ENCODE data around the gene MSANTD1.

GRCh38 chr4:3225071-3225850, 23.7 kb upstream of the MSANTD1 start:
- TF ChIP-seq CTCF (IDR thresholded peaks at IDR 0.05; ENCODE audit: extremely low read depth in 1 of 2, insufficient read depth in 1 of 2, low read depth in 1 of 2, low read length in 2 of 2) (no peak), POLR2A (IDR thresholded peaks at IDR 0.05; ENCODE audit: low read depth, low read length) (no peak), MYC (IDR thresholded peaks at IDR 0.05; ENCODE audit: low read depth, low read length) (no peak), JUN (IDR thresholded peaks at IDR 0.05; ENCODE audit: borderline replicate concordance, insufficient read depth, insufficient read length, low read depth) (no peak), POLR2AphosphoS5 (IDR thresholded peaks at IDR 0.05; ENCODE audit: insufficient read depth, low read depth, low read length) (no peak), MAX (IDR thresholded peaks at IDR 0.05; ENCODE audit: insufficient read depth, insufficient read length) (no peak)
